ENCODE results near the gene TUBGCP3.
"Not testable (repeated sequence)": the region's sequence is repeated elsewhere in the genome, so short reads cannot be mapped to it uniquely, and the experiment has no call there.

Gene TUBGCP3

DNA sequence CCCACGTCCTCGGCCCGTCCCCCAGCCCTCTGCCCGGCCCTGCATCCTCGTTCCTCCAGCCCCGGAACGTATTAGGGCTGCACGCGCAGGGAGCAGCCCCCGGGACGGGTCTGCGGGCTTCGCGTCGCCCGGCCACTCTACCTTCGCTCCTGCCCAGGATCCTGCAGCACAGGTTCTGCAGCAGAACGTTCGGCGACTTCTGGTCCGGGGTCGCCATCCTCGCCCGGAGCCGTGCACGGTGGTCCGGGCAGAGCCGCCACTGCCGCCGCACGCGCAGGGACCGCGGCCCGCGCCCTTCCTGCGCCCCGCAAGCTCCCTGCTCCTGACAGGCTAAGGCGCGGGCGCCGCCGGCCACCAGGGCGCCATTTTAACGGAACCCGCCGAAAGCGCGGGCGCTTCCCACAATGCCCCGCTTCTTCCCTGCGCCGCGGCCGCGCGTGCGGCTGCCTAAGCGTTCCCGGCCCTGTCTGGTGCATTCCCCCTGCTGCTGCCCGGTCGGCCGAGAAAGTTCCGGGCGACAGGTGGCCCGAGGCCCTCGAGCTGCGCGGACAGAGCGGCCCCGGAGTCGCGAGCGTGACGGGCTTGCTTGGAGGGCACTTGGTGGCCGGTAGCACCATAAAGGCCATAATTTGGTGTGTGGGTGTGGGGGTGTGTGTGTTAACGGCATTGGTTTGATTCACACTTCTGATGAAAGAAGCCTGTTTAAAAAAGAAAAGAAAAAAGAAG lies at the start of gene TUBGCP3:
TSS of gene TUBGCP3 (minus strand) at position 390 of the 726 bp plus-strand sequence. CDS start at position 217, 173 bp downstream.
- peak; percentile 76 for DNase-seq (ENCODE audit: low spot score)

DNA sequence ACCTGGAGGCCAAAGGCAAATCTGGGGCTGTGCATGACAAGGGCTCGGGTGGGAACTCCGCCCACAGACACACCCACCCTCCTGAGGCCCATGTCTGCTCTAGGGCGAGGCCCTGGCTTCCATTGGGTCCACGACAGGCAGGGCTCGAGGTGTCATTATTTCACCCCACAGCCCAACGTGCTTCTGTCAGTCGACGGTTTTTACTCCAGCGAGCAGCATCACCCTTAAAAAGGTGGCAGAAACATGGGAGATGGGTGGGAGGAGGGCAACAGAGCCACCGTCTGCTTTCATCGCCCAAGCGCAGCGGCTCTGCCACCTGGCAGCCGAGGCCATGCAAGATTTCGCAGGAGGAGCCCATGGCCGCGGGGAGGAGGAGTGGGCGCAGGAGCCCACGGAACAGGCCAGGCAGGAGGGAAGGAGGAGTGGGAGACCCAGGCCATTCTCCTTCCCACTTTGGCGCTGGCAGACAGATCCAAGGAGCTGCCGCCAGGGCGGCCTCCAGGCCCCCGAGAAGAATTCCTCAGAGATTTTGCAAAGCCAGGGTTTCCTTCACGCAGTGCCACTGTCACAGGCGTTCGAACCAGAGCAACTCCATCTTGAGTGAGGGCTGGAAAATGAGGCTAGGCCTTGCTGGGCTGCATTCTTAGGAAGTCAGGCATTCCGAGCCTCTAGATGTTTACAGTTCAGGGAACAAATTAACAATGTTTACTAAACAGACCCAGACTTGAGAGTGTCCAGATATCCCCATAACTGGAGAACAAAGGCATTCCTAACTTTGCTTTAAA lies 49.3 kb upstream of the TUBGCP3 start:
- DNase-seq (ENCODE audit: low spot score), result no peak

GRCh38 chr13:112636401-112636975 lies 48.5 kb upstream of the TUBGCP3 start:
- no peak for DNase-seq (ENCODE audit: low spot score)

GRCh38 chr13:112635323-112635722 lies 47.4 kb upstream of the TUBGCP3 start:
- DNase-seq (ENCODE audit: low spot score), result no peak

- no peak for DNase-seq (ENCODE audit: low spot score)
Observed at GRCh38 chr13:112634102-112634501, 46.1 kb upstream of the TUBGCP3 start.

- not testable (repeated sequence) for DNase-seq (ENCODE audit: low spot score)
Observed at GRCh38 chr13:112630226-112630625, 42.3 kb upstream of the TUBGCP3 start.

- no peak for DNase-seq (ENCODE audit: low spot score)
Observed at GRCh38 chr13:112629161-112629560, 41.2 kb upstream of the TUBGCP3 start.

- not testable (repeated sequence) for DNase-seq (ENCODE audit: low spot score)
Observed at GRCh38 chr13:112627613-112628012, 39.7 kb upstream of the TUBGCP3 start.

DNA sequence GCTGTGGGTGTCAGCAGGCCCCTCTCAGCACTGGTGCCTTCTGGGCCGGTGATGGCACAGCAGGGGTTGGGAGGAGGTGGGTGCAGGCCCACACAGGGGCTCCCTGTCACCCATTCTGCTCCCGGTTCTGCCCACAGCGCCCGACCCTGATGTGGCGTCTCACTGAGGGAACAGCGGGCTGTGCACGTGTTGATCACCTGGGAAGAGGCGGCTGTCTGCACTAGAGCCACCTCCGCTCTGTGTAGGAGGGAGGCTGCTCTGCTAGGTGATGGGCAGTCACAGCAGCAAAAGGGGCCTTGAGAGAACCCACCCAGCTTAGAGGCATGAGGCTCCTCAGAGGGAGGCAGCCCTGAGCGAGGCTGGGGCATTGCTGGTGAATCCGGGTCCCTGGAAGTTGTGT lies 39.2 kb upstream of the TUBGCP3 start:
- no peak for DNase-seq (ENCODE audit: low spot score)

GRCh38 chr13:112626761-112627160 lies 38.8 kb upstream of the TUBGCP3 start:
- no peak for DNase-seq (ENCODE audit: low spot score)

DNA sequence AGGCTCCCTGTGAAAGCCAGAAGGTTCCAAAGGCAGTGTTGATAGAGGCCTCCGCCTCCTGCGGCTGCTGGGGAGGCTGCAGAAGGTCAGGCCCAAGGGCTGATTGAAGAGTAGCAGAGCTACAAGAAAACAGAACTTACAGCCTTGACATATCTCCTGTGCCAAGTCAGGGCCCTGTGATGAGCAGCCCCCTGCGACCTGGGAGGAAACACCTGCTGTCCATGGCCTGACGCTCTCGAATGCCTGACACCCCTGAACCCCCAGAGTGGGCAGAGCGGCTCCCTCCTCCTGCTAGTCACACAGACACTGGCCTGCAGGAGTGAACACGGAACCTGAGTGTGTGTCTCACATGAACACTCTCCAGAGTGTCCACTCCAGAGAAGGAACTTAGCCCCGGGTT lies 38.2 kb upstream of the TUBGCP3 start:
- no peak for DNase-seq (ENCODE audit: low spot score)

DNA sequence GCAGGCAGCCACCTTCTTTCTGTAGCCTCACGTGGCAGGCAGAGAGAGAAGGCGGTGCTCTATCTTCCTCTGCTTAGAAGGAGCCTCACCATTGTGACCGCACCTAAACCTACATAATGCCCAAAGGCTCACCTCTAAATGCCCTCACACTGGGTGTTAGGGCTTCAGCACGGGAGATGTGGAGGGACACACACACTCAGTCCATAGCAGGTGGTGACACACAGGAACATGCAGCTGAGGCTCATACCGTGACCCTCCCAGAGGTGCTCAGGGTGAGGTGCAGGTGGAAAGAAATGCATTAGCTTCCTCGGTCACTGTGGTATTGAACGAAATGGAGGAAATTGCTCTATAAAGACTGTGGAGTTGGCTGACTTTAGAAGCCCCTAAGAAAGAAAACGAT lies 37.7 kb upstream of the TUBGCP3 start:
- no peak for DNase-seq (ENCODE audit: low spot score)

- no peak for DNase-seq (ENCODE audit: low spot score)
Observed at GRCh38 chr13:112624602-112625430, 36.9 kb upstream of the TUBGCP3 start.

- no peak for DNase-seq (ENCODE audit: low spot score)
Observed at GRCh38 chr13:112624040-112624439, 36.1 kb upstream of the TUBGCP3 start.

- DNase-seq (ENCODE audit: low spot score), result no peak
Observed at GRCh38 chr13:112623051-112623711, 35.2 kb upstream of the TUBGCP3 start.

GRCh38 chr13:112622375-112622774 lies 34.4 kb upstream of the TUBGCP3 start:
- no peak for DNase-seq (ENCODE audit: low spot score)

GRCh38 chr13:112619730-112620631 lies 32.0 kb upstream of the TUBGCP3 start:
- peak; percentile 33 for DNase-seq (ENCODE audit: low spot score)

GRCh38 chr13:112618501-112618900 lies 30.5 kb upstream of the TUBGCP3 start:
- DNase-seq (ENCODE audit: low spot score), result no peak

DNA sequence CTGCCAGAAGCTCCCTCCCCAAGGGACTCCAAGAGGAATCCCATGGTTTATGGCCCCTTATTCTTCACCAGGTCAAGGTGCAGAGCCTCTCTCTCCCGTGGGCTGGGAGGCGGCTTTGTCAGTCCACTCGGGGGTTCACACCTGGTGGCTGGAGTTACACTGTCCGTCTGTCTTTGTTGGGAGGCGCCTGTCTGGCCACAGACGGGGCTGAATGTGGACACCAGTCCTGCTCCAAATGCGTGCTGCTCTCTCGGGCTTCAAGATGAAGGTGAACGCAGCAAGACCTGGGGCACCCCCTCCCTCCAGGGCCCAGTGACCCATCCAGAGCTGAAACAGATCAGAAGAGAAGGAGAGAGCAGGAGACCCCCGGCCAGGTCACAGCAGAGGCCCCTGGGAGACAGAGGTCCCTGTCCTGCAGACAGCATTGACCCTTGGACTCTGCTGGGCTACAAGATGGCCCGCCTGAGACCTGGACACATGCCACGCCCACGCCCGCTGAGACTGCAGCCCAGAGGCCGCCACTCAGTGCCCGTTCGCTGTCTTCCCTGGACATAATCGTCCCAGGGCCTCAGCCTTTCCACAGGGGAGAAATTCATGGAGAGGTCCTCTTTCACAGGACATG lies 29.9 kb upstream of the TUBGCP3 start:
- no peak for DNase-seq (ENCODE audit: low spot score)
